Neural cell (in vitro differentiated cells): ENCODE results near the gene COL6A3. TPM values are rescaled to one million over a fixed set of nuclear protein-coding genes. Genes with fewer than 3 reads are reported as not detected.

Experiments
- H2AFZ ChIP-seq: fragments of 200-600, 300-800 bp; sonication (generic), shearing (Covaris generic); 2 replicates; pipeline ENCODE4 v1.6.0; 2014; ENCODE audit warnings: low read depth, mild to moderate bottlenecking, antibody characterized with exemption, low read length, moderate library complexity
- H3F3A ChIP-seq: fragments of 200-600 bp; shearing (Covaris generic); 2 replicates; pipeline ENCODE4 v1.6.1; 2016; ENCODE audit warnings: mild to moderate bottlenecking, moderate library complexity, mixed read lengths, antibody characterized with exemption, low read length; ENCODE audit not compliant: insufficient read depth, poor library complexity, severe bottlenecking
- H3K27ac ChIP-seq: fragments of 200-600, 300-800 bp; sonication (generic), shearing (Covaris generic); 2 replicates; pipeline ENCODE4 v1.5.1; 2014; ENCODE audit warnings: mild to moderate bottlenecking, low read length, moderate library complexity
- H3K27me3 ChIP-seq: fragments of 300-800, 200-600 bp; sonication (generic), shearing (Covaris generic); 2 replicates; pipeline ENCODE4 v1.6.0; 2014; ENCODE audit warnings: mild to moderate bottlenecking, low read depth, low read length, moderate library complexity; ENCODE audit not compliant: insufficient read depth
- H3K36me3 ChIP-seq: fragments of 300-800, 200-600 bp; sonication (generic), shearing (Covaris generic); 2 replicates; pipeline ENCODE4 v1.5.1; 2014; ENCODE audit warnings: mild to moderate bottlenecking, antibody characterized with exemption, low read length, moderate library complexity; ENCODE audit not compliant: insufficient read depth
- H3K4me2 ChIP-seq: fragments of 300-800, 200-600 bp; sonication (generic), shearing (Covaris generic); 2 replicates; pipeline ENCODE4 v1.6.0; 2014; ENCODE audit warnings: mild to moderate bottlenecking, low read length
- H3K4me3 ChIP-seq: fragments of 300-800, 200-600 bp; sonication (generic), shearing (Covaris generic); 2 replicates; pipeline ENCODE4 v1.5.1; 2014; ENCODE audit warnings: mild to moderate bottlenecking, low read length, moderate library complexity
- H3K79me2 ChIP-seq: fragments of 200-600 bp; shearing (Covaris generic); replicated peaks from 2 replicates; pipeline ENCODE4 v1.6.0; 2014; ENCODE audit warnings: mild to moderate bottlenecking, low read length, moderate library complexity; ENCODE audit not compliant: insufficient read depth
- H3K9ac ChIP-seq: fragments of 300-800, 200-600 bp; sonication (generic), shearing (Covaris generic); 2 replicates; pipeline ENCODE4 v1.6.1; 2016; ENCODE audit warnings: mild to moderate bottlenecking, low read length, mixed read lengths
- H3K9me2 ChIP-seq: fragments of 200-600 bp; shearing (Covaris generic); 2 replicates; pipeline ENCODE4 v1.6.1; 2016; ENCODE audit warnings: mild to moderate bottlenecking, low read length, mixed read lengths; ENCODE audit not compliant: insufficient read depth
- H3K9me3 ChIP-seq: fragments of 200-600, 300-800 bp; sonication (generic), shearing (Covaris generic); 2 replicates; pipeline ENCODE4 v1.6.1; 2016; ENCODE audit warnings: mild to moderate bottlenecking, mixed run types, low read length, moderate library complexity, mixed read lengths
- H4K20me1 ChIP-seq: fragments of 200-600 bp; shearing (Covaris generic); 2 replicates; pipeline ENCODE4 v1.6.1; 2016; ENCODE audit warnings: mild to moderate bottlenecking, mixed run types; ENCODE audit not compliant: insufficient read depth
- EP300 ChIP-seq: fragments of 450-650 bp; conservative IDR thresholded peaks from 2 replicates; pipeline ENCODE4 v1.6.1; 2014; ENCODE audit warnings: antibody characterized with exemption, mild to moderate bottlenecking, moderate library complexity; ENCODE audit not compliant: poor library complexity, severe bottlenecking
- EZH2 ChIP-seq: fragments of 200-600, 300-800 bp; shearing (Covaris generic), sonication (generic); IDR thresholded peaks from 2 replicates; pipeline ENCODE4 v1.6.1; 2014; ENCODE audit warnings: antibody characterized with exemption, low read length, borderline replicate concordance, mild to moderate bottlenecking; ENCODE audit not compliant: insufficient read depth, poor library complexity, severe bottlenecking
- MXI1 ChIP-seq: fragments of 450-650 bp; conservative IDR thresholded peaks from 2 replicates; pipeline ENCODE4 v1.6.1; 2014; ENCODE audit warnings: antibody characterized with exemption, mild to moderate bottlenecking; ENCODE audit not compliant: poor library complexity, severe bottlenecking
- POLR2AphosphoS5 ChIP-seq: IDR thresholded peaks from 2 replicates; pipeline ENCODE4 v1.6.1; 2012
- RAD21 ChIP-seq: fragments of 450-650 bp; conservative IDR thresholded peaks from 2 replicates; pipeline ENCODE4 v1.6.1; 2014; ENCODE audit warnings: antibody characterized with exemption, mild to moderate bottlenecking, moderate library complexity
- SMC3 ChIP-seq: fragments of 450-650 bp; conservative IDR thresholded peaks from 2 replicates; pipeline ENCODE4 v1.6.1; 2014; ENCODE audit warnings: antibody characterized with exemption, mild to moderate bottlenecking, moderate library complexity; ENCODE audit not compliant: poor library complexity
- TAF1 ChIP-seq: IDR thresholded peaks from 2 replicates; pipeline ENCODE4 v1.6.1; 2012; ENCODE audit warnings: low read depth
- polyA plus RNA-seq: library from polyadenylated mRNA; depleted of rRNA; stranded (reverse); fragments of >200 nt; gene quantifications from 2 replicates; pipeline ENCODE4 v1.2.3, GENCODE V29; 2014
- TF ChIP-seq, protein P1 (sequence below): IDR thresholded peaks from 2 replicates; pipeline ENCODE4 v1.6.1; 2012; ENCODE audit warnings: borderline replicate concordance
- TF ChIP-seq, protein P2 (sequence below): fragments of 450-650 bp; IDR thresholded peaks from 2 replicates; pipeline ENCODE4 v1.5.1; 2014; ENCODE audit warnings: antibody characterized with exemption, mild to moderate bottlenecking, moderate library complexity; ENCODE audit not compliant: poor library complexity, severe bottlenecking

COL6A3 gene
- polyA plus RNA-seq, 1 donor from 2014 or later = 0.05 TPM

- Histone ChIP-seq H3K27ac (no peak overlapping the region), H3K36me3 (no peaks in the 10 kb centered on the region), H3K27me3 (no peaks in the 10 kb centered on the region), H4K20me1 (no peaks in the 10 kb centered on the region), H3K9me2 (no peaks in the 10 kb centered on the region), H3K9me3 (no peaks in the 10 kb centered on the region), H3F3A (no peaks in the 10 kb centered on the region), H2AFZ (no peak overlapping the region), H3K79me2 (no peaks in the 10 kb centered on the region), H3K9ac (no peak overlapping the region), H3K4me3 (no peak overlapping the region), H3K4me2 (no peak overlapping the region)
- TF ChIP-seq, protein P1, sequence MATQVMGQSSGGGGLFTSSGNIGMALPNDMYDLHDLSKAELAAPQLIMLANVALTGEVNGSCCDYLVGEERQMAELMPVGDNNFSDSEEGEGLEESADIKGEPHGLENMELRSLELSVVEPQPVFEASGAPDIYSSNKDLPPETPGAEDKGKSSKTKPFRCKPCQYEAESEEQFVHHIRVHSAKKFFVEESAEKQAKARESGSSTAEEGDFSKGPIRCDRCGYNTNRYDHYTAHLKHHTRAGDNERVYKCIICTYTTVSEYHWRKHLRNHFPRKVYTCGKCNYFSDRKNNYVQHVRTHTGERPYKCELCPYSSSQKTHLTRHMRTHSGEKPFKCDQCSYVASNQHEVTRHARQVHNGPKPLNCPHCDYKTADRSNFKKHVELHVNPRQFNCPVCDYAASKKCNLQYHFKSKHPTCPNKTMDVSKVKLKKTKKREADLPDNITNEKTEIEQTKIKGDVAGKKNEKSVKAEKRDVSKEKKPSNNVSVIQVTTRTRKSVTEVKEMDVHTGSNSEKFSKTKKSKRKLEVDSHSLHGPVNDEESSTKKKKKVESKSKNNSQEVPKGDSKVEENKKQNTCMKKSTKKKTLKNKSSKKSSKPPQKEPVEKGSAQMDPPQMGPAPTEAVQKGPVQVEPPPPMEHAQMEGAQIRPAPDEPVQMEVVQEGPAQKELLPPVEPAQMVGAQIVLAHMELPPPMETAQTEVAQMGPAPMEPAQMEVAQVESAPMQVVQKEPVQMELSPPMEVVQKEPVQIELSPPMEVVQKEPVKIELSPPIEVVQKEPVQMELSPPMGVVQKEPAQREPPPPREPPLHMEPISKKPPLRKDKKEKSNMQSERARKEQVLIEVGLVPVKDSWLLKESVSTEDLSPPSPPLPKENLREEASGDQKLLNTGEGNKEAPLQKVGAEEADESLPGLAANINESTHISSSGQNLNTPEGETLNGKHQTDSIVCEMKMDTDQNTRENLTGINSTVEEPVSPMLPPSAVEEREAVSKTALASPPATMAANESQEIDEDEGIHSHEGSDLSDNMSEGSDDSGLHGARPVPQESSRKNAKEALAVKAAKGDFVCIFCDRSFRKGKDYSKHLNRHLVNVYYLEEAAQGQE = no peak
- no peak for TF ChIP-seq EZH2
- TF ChIP-seq EP300 = no peak
- no peak for TF ChIP-seq MXI1
- TF ChIP-seq SMC3 = no peak
- TF ChIP-seq RAD21 = no peak
- TF ChIP-seq POLR2AphosphoS5 = no peak
- TF ChIP-seq, protein P2, sequence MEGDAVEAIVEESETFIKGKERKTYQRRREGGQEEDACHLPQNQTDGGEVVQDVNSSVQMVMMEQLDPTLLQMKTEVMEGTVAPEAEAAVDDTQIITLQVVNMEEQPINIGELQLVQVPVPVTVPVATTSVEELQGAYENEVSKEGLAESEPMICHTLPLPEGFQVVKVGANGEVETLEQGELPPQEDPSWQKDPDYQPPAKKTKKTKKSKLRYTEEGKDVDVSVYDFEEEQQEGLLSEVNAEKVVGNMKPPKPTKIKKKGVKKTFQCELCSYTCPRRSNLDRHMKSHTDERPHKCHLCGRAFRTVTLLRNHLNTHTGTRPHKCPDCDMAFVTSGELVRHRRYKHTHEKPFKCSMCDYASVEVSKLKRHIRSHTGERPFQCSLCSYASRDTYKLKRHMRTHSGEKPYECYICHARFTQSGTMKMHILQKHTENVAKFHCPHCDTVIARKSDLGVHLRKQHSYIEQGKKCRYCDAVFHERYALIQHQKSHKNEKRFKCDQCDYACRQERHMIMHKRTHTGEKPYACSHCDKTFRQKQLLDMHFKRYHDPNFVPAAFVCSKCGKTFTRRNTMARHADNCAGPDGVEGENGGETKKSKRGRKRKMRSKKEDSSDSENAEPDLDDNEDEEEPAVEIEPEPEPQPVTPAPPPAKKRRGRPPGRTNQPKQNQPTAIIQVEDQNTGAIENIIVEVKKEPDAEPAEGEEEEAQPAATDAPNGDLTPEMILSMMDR = no peak
Observed at GRCh38 chr2:237281836-237282306, 132.1 kb downstream of the COL6A3 start.

DNA sequence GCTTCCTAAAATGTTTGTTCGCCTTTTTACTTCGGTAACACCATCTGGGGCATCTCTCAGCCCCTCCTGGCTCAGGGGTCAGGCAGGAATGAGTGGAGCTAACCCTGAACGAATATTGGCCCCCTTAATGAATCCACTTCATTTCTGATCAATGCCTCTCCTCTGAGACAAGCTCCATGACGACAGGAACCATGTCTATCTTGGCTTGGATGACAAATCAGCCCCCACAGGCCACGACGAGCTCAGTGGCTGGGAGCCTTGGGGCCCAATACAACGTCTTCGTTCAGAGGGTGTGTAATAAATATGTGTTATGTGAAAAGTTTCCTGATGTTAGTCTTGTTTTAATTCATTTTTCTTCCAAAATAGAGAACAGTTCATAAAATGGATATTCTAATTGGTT is 133.0 kb downstream of the COL6A3 start:
- no peak overlapping the region for H3K9ac ChIP-seq
- H3K4me2 ChIP-seq = no peak overlapping the region

More for the DNA sequence above, 133.0 kb downstream of the COL6A3 start:
- Histone ChIP-seq H3K79me2 (no peaks in the 10 kb centered on the region), H3K4me3 (no peak overlapping the region), H3K27me3 (no peaks in the 10 kb centered on the region), H3K9me2 (no peaks in the 10 kb centered on the region), H2AFZ (no peak overlapping the region), H3K9me3 (no peaks in the 10 kb centered on the region), H4K20me1 (no peaks in the 10 kb centered on the region), H3K36me3 (no peaks in the 10 kb centered on the region), H3F3A (no peaks in the 10 kb centered on the region), H3K27ac (no peak overlapping the region)
- TF ChIP-seq RAD21 (no peak), MXI1 (no peak), EP300 (no peak), POLR2AphosphoS5 (no peak), EZH2 (no peak), SMC3 (no peak), TAF1 (no peak)
- TF ChIP-seq, protein P2 = no peak
- TF ChIP-seq, protein P1 = no peak
